GM10847 (cell line): ENCODE data around the gene HOXB13.

Experiments
- POLR2A ChIP-seq: IDR thresholded peaks from 2 replicates; pipeline ENCODE4 v1.6.1; 2011; ENCODE audit not compliant: insufficient read length; ENCODE audit errors: extremely low read depth

HOXB13 gene

GRCh38 chr17:48728232-48729231 lies at the start of gene HOXB13:
Gene HOXB13, minus strand, starts transcription at chr17:48728750. Its CDS starts 157 bp downstream, at chr17:48728593.
- no peak for TF ChIP-seq POLR2A

DNA sequence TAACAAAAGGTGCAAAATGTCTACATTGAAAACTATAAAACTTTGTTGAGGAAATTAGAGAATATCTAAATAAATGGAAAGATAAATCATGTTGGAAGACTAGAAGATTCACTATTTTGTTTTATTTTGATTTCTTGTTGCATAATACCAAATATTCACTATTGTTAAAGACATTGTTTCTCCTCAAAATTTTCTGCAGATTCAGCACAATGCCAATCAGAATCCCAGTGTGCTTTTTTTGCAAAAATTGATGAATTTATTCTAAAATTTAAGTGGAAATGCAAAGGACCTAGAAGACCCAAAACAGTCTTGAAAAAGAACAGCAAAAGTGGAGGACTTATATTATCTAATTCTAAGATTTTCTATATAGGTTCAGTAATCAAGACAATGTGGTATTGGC lies 48.1 kb upstream of the HOXB13 start:
- no peak for TF ChIP-seq POLR2A

- no peak for TF ChIP-seq POLR2A
These were observed 44.7 kb upstream of the HOXB13 start for GRCh38 chr17:48773245-48773644.

DNA sequence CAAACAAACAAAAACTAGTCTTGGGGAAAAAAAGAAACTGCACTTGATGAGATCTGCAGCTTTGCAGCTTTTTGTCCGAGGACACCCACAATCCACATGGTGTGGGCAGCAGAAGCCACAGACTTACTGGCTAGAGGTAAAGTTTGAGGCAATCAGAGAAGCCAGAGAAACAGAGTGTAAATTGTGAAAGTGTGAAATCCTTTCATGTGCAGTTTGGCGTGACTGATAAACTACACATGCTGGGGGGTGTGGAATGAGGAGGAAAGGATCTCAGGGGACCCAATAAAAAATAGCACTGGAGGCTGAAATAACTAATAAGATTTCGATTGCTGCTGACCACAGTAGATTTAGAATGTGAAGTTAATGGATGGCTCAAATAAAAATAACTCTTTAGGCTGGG lies 42.4 kb upstream of the HOXB13 start:
- TF ChIP-seq POLR2A: no peak

- TF ChIP-seq POLR2A: no peak
These were observed 40.6 kb upstream of the HOXB13 start for GRCh38 chr17:48769009-48769675.

GRCh38 chr17:48767263-48767774 lies 38.8 kb upstream of the HOXB13 start:
- no peak for TF ChIP-seq POLR2A

DNA sequence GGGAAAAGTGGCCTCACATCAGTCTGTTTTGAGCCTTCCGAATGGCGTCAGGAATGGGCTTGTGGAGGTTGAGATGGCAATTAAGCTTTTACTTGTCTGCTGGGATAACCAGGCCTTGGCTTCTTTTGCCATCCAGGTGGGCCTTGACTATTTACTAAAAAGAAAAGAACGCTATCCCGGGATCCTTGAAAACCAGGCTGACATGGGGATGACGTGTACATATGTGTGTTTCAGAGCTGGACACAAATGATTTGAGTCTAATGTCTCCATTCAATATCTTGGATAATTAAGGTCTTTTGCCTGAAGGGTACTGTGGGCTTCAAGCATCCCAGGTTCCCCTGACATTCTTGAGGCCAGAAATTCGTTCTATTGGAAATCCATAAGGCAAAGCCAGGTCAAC lies 32.6 kb upstream of the HOXB13 start:
- no peak for TF ChIP-seq POLR2A

DNA sequence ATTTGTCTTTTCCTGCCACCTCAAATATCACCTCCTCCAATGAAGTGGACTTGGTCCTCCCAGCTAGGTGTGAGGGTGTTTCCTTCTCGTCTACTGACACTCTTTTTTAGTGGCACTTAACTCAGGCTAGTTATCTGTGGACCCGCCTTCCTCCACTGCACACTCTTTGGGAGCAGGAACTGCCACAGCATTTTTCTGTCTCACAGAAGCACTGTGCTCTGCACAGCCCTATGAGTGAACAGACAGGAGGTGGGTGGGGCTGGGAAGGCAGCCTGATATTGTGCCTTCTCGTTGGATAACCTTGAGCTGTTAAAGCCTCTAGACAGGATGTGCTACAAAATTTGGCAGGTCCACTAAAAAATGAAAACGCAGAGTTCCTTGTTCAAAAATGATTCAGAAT lies 31.9 kb upstream of the HOXB13 start:
- TF ChIP-seq POLR2A: no peak

DNA sequence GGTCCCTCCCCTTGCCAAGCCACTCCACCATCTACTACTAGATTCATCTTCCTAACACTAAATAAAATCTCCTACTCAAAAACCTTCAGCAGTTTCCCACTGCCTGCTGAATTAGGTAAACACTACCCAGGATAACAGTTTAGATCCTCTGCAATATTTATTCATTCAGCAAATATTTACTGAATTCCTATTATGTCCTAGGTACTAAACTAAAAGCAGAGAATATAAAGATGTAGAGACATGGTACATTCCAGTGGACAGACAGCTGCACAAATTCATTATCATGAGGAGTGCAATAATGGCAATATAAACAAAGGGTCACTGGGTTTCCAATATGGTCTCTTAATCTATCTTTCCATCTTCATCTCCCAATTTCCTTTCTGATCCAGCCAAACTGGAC lies 30.7 kb upstream of the HOXB13 start:
- no peak for TF ChIP-seq POLR2A

- TF ChIP-seq POLR2A: no peak
These were observed 29.0 kb upstream of the HOXB13 start for GRCh38 chr17:48757524-48757961.

DNA sequence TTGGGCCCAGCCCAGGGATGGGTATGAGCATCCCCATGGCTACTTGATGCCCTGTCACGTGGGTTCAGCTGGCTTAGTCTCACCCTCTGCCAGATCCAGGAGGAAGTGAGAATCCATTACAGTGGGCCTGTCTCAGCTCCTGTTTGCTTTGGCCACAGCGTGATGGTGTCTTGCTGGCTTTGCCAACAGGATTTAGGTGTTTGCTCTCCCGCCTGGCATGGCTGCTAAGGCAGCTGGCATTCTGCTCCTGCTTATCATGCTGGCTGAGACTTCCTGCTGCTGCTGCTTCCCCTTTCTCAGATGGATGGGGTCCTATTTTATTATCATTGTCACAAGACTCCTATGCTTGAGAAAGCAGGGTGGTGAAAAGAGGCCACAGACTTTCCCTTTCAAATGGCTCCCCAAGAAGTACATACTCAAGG lies 28.3 kb upstream of the HOXB13 start:
- TF ChIP-seq POLR2A: no peak

DNA sequence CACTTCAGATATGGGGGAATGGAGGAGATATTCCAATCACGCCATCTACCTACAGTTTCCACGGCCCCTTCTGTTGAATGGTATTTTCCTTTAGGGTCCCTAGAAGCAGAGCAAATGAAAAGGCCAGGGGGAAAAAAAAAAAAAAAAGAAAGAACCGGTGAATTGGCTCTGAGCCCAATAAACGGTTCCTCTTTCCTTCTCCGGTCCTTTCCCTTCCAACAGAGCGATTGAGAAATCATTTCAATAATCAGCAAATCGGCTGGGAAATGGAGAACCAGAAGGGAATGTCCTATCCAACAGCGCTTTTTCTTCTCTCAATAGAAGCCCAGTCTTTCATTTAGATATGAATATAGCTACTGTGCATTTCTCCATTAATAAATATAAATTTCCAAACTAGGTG lies 26.8 kb upstream of the HOXB13 start:
- TF ChIP-seq POLR2A: no peak

DNA sequence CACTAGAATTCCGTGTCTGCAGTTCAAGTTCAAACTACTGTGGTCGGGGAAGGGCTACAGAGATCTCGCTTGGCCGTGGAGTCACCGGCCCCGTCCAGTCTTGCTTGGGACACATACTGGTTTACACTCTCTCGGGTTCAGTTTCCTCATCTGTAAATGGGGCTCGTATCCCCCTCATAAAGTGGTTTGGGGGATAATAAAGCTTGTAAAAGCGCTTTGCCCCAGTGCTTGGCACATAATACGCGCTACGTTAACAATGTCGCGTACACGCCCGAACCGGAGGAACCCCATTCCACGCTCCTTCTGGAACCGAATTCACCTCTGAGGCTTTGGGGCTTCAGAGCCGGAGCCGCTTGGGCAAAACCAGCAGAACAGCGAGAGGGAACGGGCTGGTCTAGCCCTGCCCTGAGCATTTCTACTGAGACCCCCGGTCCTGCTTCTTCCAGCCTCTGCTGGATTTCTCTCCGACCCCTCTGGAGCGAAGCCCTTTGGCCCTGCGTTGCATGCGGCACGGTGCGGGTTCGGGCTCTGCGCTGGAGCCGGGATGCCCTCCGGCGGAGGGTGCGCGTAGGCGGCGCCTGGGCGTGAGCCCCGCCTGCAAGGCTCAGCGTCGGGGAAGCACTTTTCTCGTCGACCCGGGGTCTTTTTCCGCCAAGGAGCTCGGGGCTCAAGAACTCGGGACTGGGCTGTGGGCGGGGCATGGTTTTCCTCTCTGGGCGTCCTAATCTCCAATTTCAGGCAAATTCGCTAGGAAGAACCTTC lies 26.1 kb upstream of the HOXB13 start:
- no peak for TF ChIP-seq POLR2A

GRCh38 chr17:48753794-48754499 lies 25.4 kb upstream of the HOXB13 start:
- TF ChIP-seq POLR2A: no peak
